Stimulated activated CD4-positive, alpha-beta T cell treated with anti-CD3 and anti-CD28 coated beads, TNF-alpha, amount 100 ng/mL, for 24 hours (primary cell): ENCODE measurements around the gene TRNP1.

Experiments
- DNase-seq, 3 experiments: peaks; one replicate each; pipeline ENCODE4 v3.0.0-alpha.2; 2020; ENCODE audit warnings: low read depth in 3 of 3

TRNP1 gene

GRCh38 chr1:27001570-27002360 lies 8.3 kb downstream of the TRNP1 start:
- no peak for DNase-seq

DNA sequence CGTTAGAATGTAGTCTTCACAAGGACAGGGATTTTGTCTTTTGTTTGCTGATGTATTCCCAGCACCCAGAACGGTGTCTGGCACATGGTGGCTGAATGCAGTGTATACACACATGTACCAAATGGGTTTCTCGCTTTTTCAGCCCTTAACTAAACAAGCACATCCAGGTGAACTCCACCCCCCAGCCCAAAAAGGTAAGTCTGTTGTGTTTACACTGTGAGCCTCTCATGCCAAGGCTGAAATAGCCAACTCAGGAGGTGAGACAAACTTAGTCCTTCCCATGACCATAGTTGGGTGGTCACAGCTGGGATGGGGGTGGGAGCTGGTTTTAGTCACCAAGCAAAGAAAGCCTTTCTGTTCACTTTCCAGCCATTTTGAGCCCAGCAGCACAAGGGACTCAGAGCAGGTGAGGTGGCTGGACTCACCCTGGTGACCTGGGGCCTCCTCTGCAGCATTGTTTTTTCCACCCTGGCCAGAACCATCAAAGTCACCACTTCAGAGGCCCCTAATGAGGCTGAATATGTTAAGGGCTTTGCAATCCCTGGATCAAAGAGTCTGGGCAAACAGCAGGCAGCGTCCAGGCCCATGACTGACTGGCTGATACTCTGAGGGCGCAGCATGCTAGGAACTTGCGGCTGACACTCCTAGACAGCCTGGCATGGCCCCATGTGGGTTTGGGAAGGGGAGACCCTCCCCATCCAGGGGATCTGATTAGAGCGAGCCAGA lies 10.4 kb downstream of the TRNP1 start:
- DNase-seq = no peak

DNA sequence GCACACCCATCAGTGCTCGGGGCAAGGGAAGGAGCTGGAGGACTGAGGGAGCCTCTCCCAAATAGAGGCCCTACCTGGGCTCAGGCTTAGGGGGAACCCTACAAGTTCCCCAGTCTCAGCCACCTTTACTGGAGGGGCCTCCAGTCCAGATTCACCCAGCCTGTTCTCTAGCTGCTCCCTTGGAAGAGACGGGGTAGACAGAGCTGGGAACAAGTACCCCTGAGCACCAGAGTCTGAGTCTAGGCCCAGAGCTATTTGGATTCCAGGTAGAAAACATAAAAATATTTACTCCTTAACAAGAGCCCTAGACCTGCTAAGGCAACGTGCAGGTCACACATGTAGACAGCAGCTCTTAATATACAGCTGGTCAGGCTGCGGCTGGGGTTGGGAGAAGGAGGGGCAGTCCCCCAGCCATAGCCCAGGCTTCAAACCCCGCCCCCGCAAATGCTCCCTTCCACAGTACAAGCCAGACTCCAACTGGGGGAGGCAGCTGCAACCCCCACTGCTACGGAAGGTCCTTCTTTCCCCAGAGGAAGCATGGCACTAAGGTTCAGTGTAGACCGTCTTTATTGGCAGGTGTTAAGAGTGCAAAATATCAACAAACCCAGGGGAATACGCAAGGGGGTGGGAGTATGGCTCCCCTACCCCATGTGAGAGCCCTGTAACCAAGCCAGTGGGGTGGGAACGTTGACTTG lies 11.1 kb downstream of the TRNP1 start:
- no peak for DNase-seq

DNA sequence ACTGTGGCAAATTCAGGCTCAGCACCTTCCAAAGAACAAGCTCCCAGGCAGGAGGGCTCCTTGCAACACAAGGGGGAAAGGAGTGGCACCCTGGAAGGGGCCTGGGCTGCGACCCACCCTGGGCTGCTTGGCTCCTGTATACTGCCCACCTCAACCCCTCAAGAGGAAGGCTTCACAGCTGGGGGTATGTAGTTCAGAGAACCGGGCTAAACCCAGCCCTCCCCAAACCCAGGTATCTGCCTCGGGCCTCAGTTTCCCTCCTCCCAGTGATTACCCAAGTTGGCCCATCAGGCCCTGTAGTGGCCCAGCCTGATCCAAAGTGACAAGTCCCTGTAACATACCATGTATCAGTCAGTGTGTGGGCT lies 11.7 kb downstream of the TRNP1 start:
- no peak for DNase-seq

GRCh38 chr1:27005648-27006496 lies 12.4 kb downstream of the TRNP1 start:
- no peak for DNase-seq

- DNase-seq = no peak
Observed at GRCh38 chr1:27006683-27007082, 13.2 kb downstream of the TRNP1 start.

GRCh38 chr1:27007909-27008582 lies 14.6 kb downstream of the TRNP1 start:
- no peak for DNase-seq

- no peak for DNase-seq
Observed at GRCh38 chr1:27009601-27010197, 16.2 kb downstream of the TRNP1 start.

DNA sequence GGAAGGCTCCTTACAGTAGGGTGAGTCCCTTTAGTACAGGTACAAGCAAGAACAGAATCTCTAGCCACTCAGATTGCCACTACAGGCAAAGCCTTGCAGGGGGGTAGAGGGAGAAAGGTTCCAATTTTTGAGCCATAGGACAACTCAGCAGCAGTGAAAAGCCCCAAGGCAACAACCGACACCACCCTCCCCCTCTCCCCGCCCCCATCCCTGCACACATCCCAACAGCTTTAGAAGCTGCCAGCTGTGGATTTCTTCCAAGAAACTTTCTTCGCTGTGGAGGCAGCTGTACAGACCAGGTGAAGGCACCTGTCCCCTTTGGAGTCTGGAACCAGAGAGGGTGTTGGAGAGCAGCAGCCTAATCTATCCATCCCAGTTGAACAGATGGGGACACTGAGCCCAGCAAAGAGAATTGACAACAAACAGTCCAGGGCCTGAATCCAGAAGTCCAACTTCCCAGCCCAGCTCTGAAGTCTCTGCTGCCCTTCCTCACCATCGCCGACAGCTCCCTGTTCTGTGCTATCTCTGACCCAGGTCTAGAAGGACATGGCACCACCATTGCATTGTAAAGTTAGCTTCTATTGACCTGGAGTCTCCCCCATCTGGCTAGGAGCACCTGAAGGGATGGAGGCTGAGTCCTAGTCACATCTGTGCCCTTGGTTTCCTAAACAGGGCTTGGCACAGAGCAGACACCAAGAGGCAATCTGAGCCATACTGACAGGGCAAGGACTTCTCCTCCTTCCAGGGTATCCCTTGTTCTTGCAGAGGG lies 16.9 kb downstream of the TRNP1 start:
- no peak for DNase-seq

GRCh38 chr1:27011058-27011764 lies 17.7 kb downstream of the TRNP1 start:
- DNase-seq = no peak

GRCh38 chr1:27011976-27012563 lies 18.6 kb downstream of the TRNP1 start:
- DNase-seq = no peak

- no peak for DNase-seq
Observed at GRCh38 chr1:27015260-27015659, 21.8 kb downstream of the TRNP1 start.

DNA sequence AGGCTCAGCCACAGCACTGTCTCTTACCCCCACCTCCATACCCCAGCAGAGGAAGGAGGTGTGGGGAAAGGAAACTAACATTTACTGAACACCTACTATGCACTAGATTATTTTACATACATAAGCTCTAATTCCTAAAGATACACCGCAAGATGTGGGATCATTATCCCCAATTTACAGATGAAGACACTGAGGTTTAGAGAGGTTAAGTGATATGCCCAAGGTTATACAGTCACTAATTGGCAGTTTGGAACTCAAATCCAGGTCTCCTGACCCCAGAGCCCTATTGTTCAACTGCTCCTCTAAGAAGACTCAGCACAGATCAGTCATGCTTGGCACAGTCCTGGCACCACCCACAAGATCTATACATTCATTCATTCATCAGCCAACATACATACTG lies 22.9 kb downstream of the TRNP1 start:
- no peak for DNase-seq

GRCh38 chr1:27017207-27017606 lies 23.7 kb downstream of the TRNP1 start:
- no peak for DNase-seq

DNA sequence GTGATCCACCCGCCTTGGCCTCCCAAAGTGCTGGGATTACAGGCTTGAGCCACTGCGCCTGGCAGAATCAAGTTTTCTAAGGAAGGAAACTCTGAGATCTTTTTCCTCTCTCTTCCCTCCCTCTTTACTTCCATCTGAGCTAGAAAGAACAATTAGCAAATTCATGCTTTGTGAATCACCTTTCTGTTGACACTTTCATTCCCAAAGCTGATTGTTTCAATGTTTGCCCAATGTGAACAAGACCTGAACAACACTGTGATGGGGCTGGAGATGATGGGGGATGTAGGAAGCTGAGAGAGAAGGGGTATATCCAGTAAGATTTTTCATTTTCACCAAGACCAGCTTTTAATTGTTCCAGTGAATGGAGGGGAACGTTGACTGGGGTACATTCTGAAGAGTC lies 24.8 kb downstream of the TRNP1 start:
- DNase-seq = no peak

- DNase-seq = no peak
Observed at GRCh38 chr1:27021354-27022031, 28.0 kb downstream of the TRNP1 start.

GRCh38 chr1:27025718-27026117 lies 32.2 kb downstream of the TRNP1 start:
- no peak for DNase-seq
